ENCODE measurements around the gene DNAJB7.

DNA sequence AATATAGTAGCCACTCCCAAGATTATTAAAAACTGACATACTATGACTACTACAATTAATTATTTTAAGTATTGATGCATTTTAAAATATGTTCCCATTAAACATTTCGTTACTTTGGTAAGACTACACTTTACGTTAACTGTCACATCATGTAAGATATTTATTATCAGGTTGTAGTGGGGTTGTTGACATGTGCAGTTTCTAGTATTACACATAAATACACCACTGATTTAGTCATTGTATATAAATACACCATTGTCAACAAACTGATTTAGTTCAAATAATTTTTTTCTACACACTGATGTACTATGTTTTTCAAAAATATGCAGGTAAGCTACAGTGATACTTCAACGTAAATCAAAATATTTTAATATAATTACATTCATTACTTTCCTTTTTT, 17.0 kb downstream of the DNAJB7 start:
- TF ChIP-seq, protein P1, sequence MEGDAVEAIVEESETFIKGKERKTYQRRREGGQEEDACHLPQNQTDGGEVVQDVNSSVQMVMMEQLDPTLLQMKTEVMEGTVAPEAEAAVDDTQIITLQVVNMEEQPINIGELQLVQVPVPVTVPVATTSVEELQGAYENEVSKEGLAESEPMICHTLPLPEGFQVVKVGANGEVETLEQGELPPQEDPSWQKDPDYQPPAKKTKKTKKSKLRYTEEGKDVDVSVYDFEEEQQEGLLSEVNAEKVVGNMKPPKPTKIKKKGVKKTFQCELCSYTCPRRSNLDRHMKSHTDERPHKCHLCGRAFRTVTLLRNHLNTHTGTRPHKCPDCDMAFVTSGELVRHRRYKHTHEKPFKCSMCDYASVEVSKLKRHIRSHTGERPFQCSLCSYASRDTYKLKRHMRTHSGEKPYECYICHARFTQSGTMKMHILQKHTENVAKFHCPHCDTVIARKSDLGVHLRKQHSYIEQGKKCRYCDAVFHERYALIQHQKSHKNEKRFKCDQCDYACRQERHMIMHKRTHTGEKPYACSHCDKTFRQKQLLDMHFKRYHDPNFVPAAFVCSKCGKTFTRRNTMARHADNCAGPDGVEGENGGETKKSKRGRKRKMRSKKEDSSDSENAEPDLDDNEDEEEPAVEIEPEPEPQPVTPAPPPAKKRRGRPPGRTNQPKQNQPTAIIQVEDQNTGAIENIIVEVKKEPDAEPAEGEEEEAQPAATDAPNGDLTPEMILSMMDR (IDR thresholded peaks at IDR 0.05), result no peak
- no peak for TF ChIP-seq POLR2A (IDR thresholded peaks at IDR 0.05)
